Activated CD4-positive, alpha-beta T cell treated with anti-CD3 and anti-CD28 coated beads, Interleukin-2, Interleukin-4, amounts not matched to agents 100 ng/mL and 50 ng/mL, durations not matched to agents 16 hours and 8 hours (primary cell): Measurements from ENCODE around the gene RTRAF.

Experiments
- DNase-seq: peaks from one replicate; pipeline ENCODE4 v3.0.0-alpha.2; 2020; ENCODE audit warnings: low spot score

RTRAF gene

GRCh38 chr14:52049721-52050588 is 60.6 kb downstream of the RTRAF start:
- DNase-seq = no peak

- DNase-seq = no peak
These were observed 61.9 kb downstream of the RTRAF start for GRCh38 chr14:52051251-52051650.

GRCh38 chr14:52051871-52052270 is 62.5 kb downstream of the RTRAF start:
- no peak for DNase-seq

- no peak for DNase-seq
These were observed 63.1 kb downstream of the RTRAF start for GRCh38 chr14:52052288-52052943.

GRCh38 chr14:52053044-52053443 is 63.7 kb downstream of the RTRAF start:
- DNase-seq = no peak

- no peak for DNase-seq
These were observed 65.3 kb downstream of the RTRAF start for GRCh38 chr14:52054678-52055077.

GRCh38 chr14:52055167-52055566 is 65.8 kb downstream of the RTRAF start:
- DNase-seq = no peak

GRCh38 chr14:52058341-52058740 is 69.0 kb downstream of the RTRAF start:
- no peak for DNase-seq

- DNase-seq = no peak
These were observed 70.3 kb downstream of the RTRAF start for GRCh38 chr14:52059649-52060048.

- DNase-seq = no peak
These were observed 70.7 kb downstream of the RTRAF start for GRCh38 chr14:52060080-52060479.
